Measurements from ENCODE around the gene PET100. TPM values are rescaled to one million over a fixed set of nuclear protein-coding genes. Genes with fewer than 3 reads are reported as not detected.
A peak's percentile ranks its signal among the peaks of the same experiment; 100 is the strongest.

Gene PET100
- total and polyA plus RNA-seq, 10 of the 15 experiments (the other 5 are each of a cell fraction or from before 2014, with no cell fraction given), result 47.0 to 462 (median 126) TPM

- no peaks in the 10 kb centered on the region for H3K27me3 ChIP-seq (replicated peaks in 1 of 2; ENCODE audit: control insufficient read depth in 2 of 2, insufficient read depth in 2 of 2, low read length in 1 of 2)
- no peaks in the 10 kb centered on the region for H3K9me3 ChIP-seq (replicated peaks; ENCODE audit: control insufficient read depth, insufficient read depth, low read length)
- BruUV-seq (replicated peaks), result no TSS peak
- intact Hi-C loops (cut with micrococcal nuclease; ENCODE audit: unreplicated experiment) (no loop called here), in situ Hi-C loops (cut with MboI) (no loop called here)
- ChIA-PET CTCF (no interaction called here), SMC1A (ENCODE audit: uncharacterized antibody, unreplicated experiment) (no interaction called here), RAD21 (ENCODE audit: unreplicated experiment) (no interaction called here), POLR2A (interaction anchor here (0.6 to 1.2 kb wide), 2 partner anchors 14 to 21 kb away, joined by 3 to 4 read pairs; no protein-coding TSS in a partner anchor)
- no peak overlapping the region for H3K27ac ChIP-seq (ENCODE audit: control insufficient read depth, insufficient read depth)
- no peaks in the 10 kb centered on the region for H3K79me2 ChIP-seq (ENCODE audit: control insufficient read depth, insufficient read depth, low read length)
- TF ChIP-seq ATF3 (IDR thresholded peaks at IDR 0.05; ENCODE audit: borderline replicate concordance, extremely low read depth, low read depth, low read length) (no peak), SMC3 (IDR thresholded peaks at IDR 0.05; ENCODE audit: borderline replicate concordance, low read length) (no peak), TARDBP (IDR thresholded peaks at IDR 0.05; ENCODE audit: borderline replicate concordance) (no peak), MYC (IDR thresholded peaks at IDR 0.05; ENCODE audit: insufficient read depth, insufficient read length, insufficient replicate concordance, low read length, severe bottlenecking) (no peak), BHLHE40 (IDR thresholded peaks at IDR 0.05; ENCODE audit: borderline replicate concordance in 1 of 2, low read depth in 2 of 2, low read length in 1 of 2) (no peak), POLR2A (IDR thresholded peaks at IDR 0.05; ENCODE audit: low read depth, low read length) (peak; percentile 20; the same call in 1 of the 2 replicates), RUNX3 (IDR thresholded peaks at IDR 0.05; ENCODE audit: low read length) (no peak), HCFC1 (IDR thresholded peaks at IDR 0.05; ENCODE audit: low read length) (no peak)
- FAIRE-seq, result no peak
- no peak overlapping the region for H3K4me3 ChIP-seq
- H3K36me3 ChIP-seq (ENCODE audit: control insufficient read depth in 2 of 2, insufficient read depth in 2 of 2, low read length in 1 of 2), result peaks cover 0 to 25% of the 10 kb centered on the region in 2 experiments; a peak in 3 of 4 replicates
- no peak overlapping the region for H3K4me2 ChIP-seq (ENCODE audit: control insufficient read depth, insufficient read depth)
- H2AFZ ChIP-seq (ENCODE audit: control insufficient read depth, low read depth, low read length), result no peak overlapping the region
- H3K9ac ChIP-seq (ENCODE audit: control insufficient read depth, insufficient read depth, low read length), result no peak overlapping the region
- no peaks in the 10 kb centered on the region for H3K4me1 ChIP-seq (ENCODE audit: control insufficient read depth, insufficient read depth, low read length)
- H4K20me1 ChIP-seq (ENCODE audit: control insufficient read depth, insufficient read depth), result no peaks in the 10 kb centered on the region
- no peak for ATAC-seq
- 97% methylated on average over 47 of the region's 48 CpGs for WGBS (ENCODE audit: insufficient coverage, insufficient replicate concordance, low lambda C conversion rate, missing lambda C conversion rate)
- no peak for DNase-seq (ENCODE audit: low read depth, low spot score)
Observed at GRCh38 chr19:7619671-7620441, 9.7 kb upstream of the PET100 start.

Measured in GM12878 (cell line).